ENCODE data around the gene FNDC3B.

Gene FNDC3B

GRCh38 chr3:172052405-172052804 is 13.0 kb downstream of the FNDC3B start:
- TF ChIP-seq FOXP2 (optimal IDR thresholded peaks at IDR 0.05; ENCODE audit: borderline replicate concordance, extremely low read depth, extremely low read length, insufficient read depth) (no peak), REST (IDR thresholded peaks at IDR 0.05; ENCODE audit: insufficient read depth in 1 of 2, low read depth in 2 of 2, low read length in 2 of 2) (no peak), POLR2AphosphoS5 (IDR thresholded peaks at IDR 0.05; ENCODE audit: low read depth, low read length) (no peak), SIN3A (IDR thresholded peaks at IDR 0.05; ENCODE audit: borderline replicate concordance, insufficient read depth, low read length) (no peak), TAF1 (IDR thresholded peaks at IDR 0.05; ENCODE audit: borderline replicate concordance, insufficient read depth, low read length) (no peak)

GRCh38 chr3:172054115-172054764 is 14.9 kb downstream of the FNDC3B start:
- no peak for TF ChIP-seq FOXP2 (optimal IDR thresholded peaks at IDR 0.05; ENCODE audit: borderline replicate concordance, extremely low read depth, extremely low read length, insufficient read depth)
- no peak for TF ChIP-seq TAF1 (IDR thresholded peaks at IDR 0.05; ENCODE audit: borderline replicate concordance, insufficient read depth, low read length)
- no peak for TF ChIP-seq POLR2AphosphoS5 (IDR thresholded peaks at IDR 0.05; ENCODE audit: low read depth, low read length)
- no peak for TF ChIP-seq SIN3A (IDR thresholded peaks at IDR 0.05; ENCODE audit: borderline replicate concordance, insufficient read depth, low read length)
- TF ChIP-seq REST (IDR thresholded peaks at IDR 0.05; ENCODE audit: insufficient read depth in 1 of 2, low read depth in 2 of 2, low read length in 2 of 2): no peak

DNA sequence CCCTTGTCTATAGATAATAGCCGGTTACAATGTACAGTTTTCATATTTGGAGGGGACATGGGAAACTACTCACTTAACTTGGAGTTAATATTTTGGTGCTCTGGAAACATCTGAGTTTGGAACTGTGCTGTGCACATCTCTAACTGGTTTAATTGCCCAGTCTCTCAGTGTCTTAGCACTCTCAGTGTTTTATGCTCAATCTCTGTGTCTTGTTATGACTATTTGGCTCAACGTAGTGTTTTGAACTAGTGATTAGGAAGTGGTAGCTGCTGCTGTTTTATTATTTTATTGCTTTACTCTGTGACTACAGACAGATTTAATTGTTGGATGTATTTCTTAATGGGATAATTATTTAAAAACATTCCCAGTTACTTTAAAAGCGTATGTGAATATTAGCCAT is 17.0 kb downstream of the FNDC3B start:
- no peak for TF ChIP-seq TAF1 (IDR thresholded peaks at IDR 0.05; ENCODE audit: borderline replicate concordance, insufficient read depth, low read length)
- TF ChIP-seq POLR2AphosphoS5 (IDR thresholded peaks at IDR 0.05; ENCODE audit: low read depth, low read length): no peak
- no peak for TF ChIP-seq FOXP2 (optimal IDR thresholded peaks at IDR 0.05; ENCODE audit: borderline replicate concordance, extremely low read depth, extremely low read length, insufficient read depth)
- no peak for TF ChIP-seq SIN3A (IDR thresholded peaks at IDR 0.05; ENCODE audit: borderline replicate concordance, insufficient read depth, low read length)
- TF ChIP-seq REST (IDR thresholded peaks at IDR 0.05; ENCODE audit: insufficient read depth in 1 of 2, low read depth in 2 of 2, low read length in 2 of 2): no peak

GRCh38 chr3:172057059-172057458 is 17.7 kb downstream of the FNDC3B start:
- no peak for TF ChIP-seq TAF1 (IDR thresholded peaks at IDR 0.05; ENCODE audit: borderline replicate concordance, insufficient read depth, low read length)
- TF ChIP-seq FOXP2 (optimal IDR thresholded peaks at IDR 0.05; ENCODE audit: borderline replicate concordance, extremely low read depth, extremely low read length, insufficient read depth): no peak
- TF ChIP-seq REST (IDR thresholded peaks at IDR 0.05; ENCODE audit: insufficient read depth in 1 of 2, low read depth in 2 of 2, low read length in 2 of 2): no peak

Data from PFSK-1 (cell line).